ENCODE data around the gene SRSF3. TPM values are rescaled to one million over a fixed set of nuclear protein-coding genes. Genes with fewer than 3 reads are reported as not detected.

SRSF3 gene
- polyA plus RNA-seq, 1 donor from 2014 or later: 393 TPM

GRCh38 chr6:36592221-36592655, 1.9 kb upstream of the SRSF3 start:
- Histone ChIP-seq H3K4me3 (ENCODE audit: low read length) (no peak overlapping the region), H3K9ac (ENCODE audit: low read length) (no peak overlapping the region), H3K27ac (ENCODE audit: low read length) (no peak overlapping the region), H3K9me3 (ENCODE audit: low read length) (no peaks in the 10 kb centered on the region), H3F3A (ENCODE audit: insufficient read depth, low read length, poor library complexity, severe bottlenecking) (peaks cover 11% of the 10 kb centered on the region), H3K36me3 (ENCODE audit: insufficient read depth, low read length) (peaks cover 4% of the 10 kb centered on the region), H3K27me3 (ENCODE audit: insufficient read depth, low read depth, low read length) (no peaks in the 10 kb centered on the region), H3K4me2 (ENCODE audit: low read length) (no peak overlapping the region), H3K9me2 (ENCODE audit: insufficient read depth, low read length) (no peaks in the 10 kb centered on the region), H2AFZ (ENCODE audit: low read depth, low read length) (no peak overlapping the region), H4K20me1 (ENCODE audit: insufficient read depth) (peaks cover 18% of the 10 kb centered on the region), H3K79me2 (replicated peaks; ENCODE audit: insufficient read depth, low read length) (peaks cover 29% of the 10 kb centered on the region)
- TF ChIP-seq EZH2 (IDR thresholded peaks at IDR 0.05; ENCODE audit: borderline replicate concordance, insufficient read depth, low read length, poor library complexity, severe bottlenecking) (no peak), RAD21 (conservative IDR thresholded peaks at IDR 0.05) (no peak)

GRCh38 chr6:36593569-36594028, 563 bp upstream of the SRSF3 start:
- Histone ChIP-seq H3K27me3 (ENCODE audit: insufficient read depth, low read depth, low read length) (no peaks in the 10 kb centered on the region), H2AFZ (ENCODE audit: low read depth, low read length) (peak overlapping the region; percentile 87), H3K4me2 (ENCODE audit: low read length) (peak overlapping the region; percentile 81), H3K79me2 (replicated peaks; ENCODE audit: insufficient read depth, low read length) (peaks cover 42% of the 10 kb centered on the region), H3K36me3 (ENCODE audit: insufficient read depth, low read length) (peaks cover 15% of the 10 kb centered on the region), H4K20me1 (ENCODE audit: insufficient read depth) (peaks cover 32% of the 10 kb centered on the region), H3K27ac (ENCODE audit: low read length) (peak overlapping the region; percentile 99), H3K4me3 (ENCODE audit: low read length) (peak overlapping the region; percentile 72), H3K9me2 (ENCODE audit: insufficient read depth, low read length) (no peaks in the 10 kb centered on the region), H3K9me3 (ENCODE audit: low read length) (no peaks in the 10 kb centered on the region), H3K9ac (ENCODE audit: low read length) (peak overlapping the region; percentile 76), H3F3A (ENCODE audit: insufficient read depth, low read length, poor library complexity, severe bottlenecking) (peaks cover 11% of the 10 kb centered on the region)
- no peak for TF ChIP-seq TAF1 (IDR thresholded peaks at IDR 0.05; ENCODE audit: low read depth)
- TF ChIP-seq MXI1 (conservative IDR thresholded peaks at IDR 0.05; ENCODE audit: poor library complexity, severe bottlenecking): no peak
- no peak for TF ChIP-seq RAD21 (conservative IDR thresholded peaks at IDR 0.05)
- TF ChIP-seq CTCF (IDR thresholded peaks at IDR 0.05; ENCODE audit: poor library complexity, severe bottlenecking): no peak
- no peak for TF ChIP-seq POLR2AphosphoS5 (IDR thresholded peaks at IDR 0.05)
- no peak for TF ChIP-seq SMC3 (conservative IDR thresholded peaks at IDR 0.05; ENCODE audit: poor library complexity)
- no peak for TF ChIP-seq REST (IDR thresholded peaks at IDR 0.05; ENCODE audit: borderline replicate concordance)
- no peak for TF ChIP-seq EZH2 (IDR thresholded peaks at IDR 0.05; ENCODE audit: borderline replicate concordance, insufficient read depth, low read length, poor library complexity, severe bottlenecking)
- TF ChIP-seq EP300 (conservative IDR thresholded peaks at IDR 0.05; ENCODE audit: poor library complexity, severe bottlenecking): no peak
